HEK293T (cell line): Measurements from ENCODE around the gene NRP1.

Source experiments
- CTCF ChIA-PET: fragments of 350-600 bp; formaldehyde crosslinking; extraction: SDS; loops from one replicate; lab custom pipeline; 2021; ENCODE audit warnings: antibody characterized with exemption, inconsistent platforms; lab: Yijun Ruan, JAX
- POLR2A ChIA-PET: fragments of 350-600 bp; formaldehyde crosslinking; extraction: SDS; loops from one replicate; lab custom pipeline; 2020; ENCODE audit warnings: antibody characterized with exemption, inconsistent platforms; lab: Yijun Ruan, JAX
- DNase-seq: peaks from one replicate; pipeline ENCODE4 v3.0.0; 2012; ENCODE audit warnings: mixed read lengths; ENCODE audit errors: extremely low spot score
- ARNT ChIP-seq: fragments of 450-650 bp; IDR thresholded peaks from 2 replicates; pipeline ENCODE4 v1.6.1; 2017; ENCODE audit warnings: mild to moderate bottlenecking
- BHLHE40 ChIP-seq: fragments of 450-650 bp; IDR thresholded peaks from 2 replicates; pipeline ENCODE4 v1.6.1; 2016; ENCODE audit warnings: mild to moderate bottlenecking, moderate library complexity, borderline replicate concordance
- CTBP1 ChIP-seq: fragments of 450-650 bp; IDR thresholded peaks from 2 replicates; pipeline ENCODE4 v1.6.1; 2016; ENCODE audit warnings: borderline replicate concordance
- ELF4 ChIP-seq: fragments of 450-650 bp; IDR thresholded peaks from 2 replicates; pipeline ENCODE4 v1.6.1; 2017; ENCODE audit warnings: antibody characterized with exemption
- FOXA1 ChIP-seq: fragments of 450-650 bp; IDR thresholded peaks from 2 replicates; pipeline ENCODE4 v1.6.1; 2016; ENCODE audit warnings: mild to moderate bottlenecking
- FOXK2 ChIP-seq: fragments of 450-650 bp; IDR thresholded peaks from 2 replicates; pipeline ENCODE4 v1.6.1; 2016; ENCODE audit warnings: mild to moderate bottlenecking
- FOXM1 ChIP-seq: fragments of 450-650 bp; IDR thresholded peaks from 2 replicates; pipeline ENCODE4 v1.6.1; 2017; ENCODE audit warnings: mild to moderate bottlenecking, borderline replicate concordance
- HDGF ChIP-seq: fragments of 450-650 bp; IDR thresholded peaks from 2 replicates; pipeline ENCODE4 v1.6.1; 2017; ENCODE audit warnings: antibody characterized with exemption, borderline replicate concordance
- L3MBTL2 ChIP-seq: fragments of 450-650 bp; conservative IDR thresholded peaks from 2 replicates; pipeline ENCODE4 v1.6.1; 2016; ENCODE audit warnings: mild to moderate bottlenecking
- LEF1 ChIP-seq: fragments of 450-650 bp; IDR thresholded peaks from 2 replicates; pipeline ENCODE4 v1.6.1; 2017; ENCODE audit warnings: mild to moderate bottlenecking, borderline replicate concordance
- NFRKB ChIP-seq: fragments of 450-650 bp; IDR thresholded peaks from 2 replicates; pipeline ENCODE4 v1.6.1; 2016; ENCODE audit warnings: mild to moderate bottlenecking, moderate library complexity
- SP1 ChIP-seq: fragments of 450-650 bp; IDR thresholded peaks from 2 replicates; pipeline ENCODE4 v1.6.1; 2017
- SUZ12 ChIP-seq: fragments of 450-650 bp; IDR thresholded peaks from 2 replicates; pipeline ENCODE4 v1.6.1; 2016; ENCODE audit warnings: mild to moderate bottlenecking
- TARDBP ChIP-seq: fragments of 450-650 bp; IDR thresholded peaks from 2 replicates; pipeline ENCODE4 v1.6.1; 2016
- ZNF384 ChIP-seq: fragments of 450-650 bp; IDR thresholded peaks from 2 replicates; pipeline ENCODE4 v1.6.1; 2016
- TF ChIP-seq, protein P1 (sequence below): fragments of 450-650 bp; IDR thresholded peaks from 2 replicates; pipeline ENCODE4 v1.6.1; 2016

NRP1 gene

DNA sequence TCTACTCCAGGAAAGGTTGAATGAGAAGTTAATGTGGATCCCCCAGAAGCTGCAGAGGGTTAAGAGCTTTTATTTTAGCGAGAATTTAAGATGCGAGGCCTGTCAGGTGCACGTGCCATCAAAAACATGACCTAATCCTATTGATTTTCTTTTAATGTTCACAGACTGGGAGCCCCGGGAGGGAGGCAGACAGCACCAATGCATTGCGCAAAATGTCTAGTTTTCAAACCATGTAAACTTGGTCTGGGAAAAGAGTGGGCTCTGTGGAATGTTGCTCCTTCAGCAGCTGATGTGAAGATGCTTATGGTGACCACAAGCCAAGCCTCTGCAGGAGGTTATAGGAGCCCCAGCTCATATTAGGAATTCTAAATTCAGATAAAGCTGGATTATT, 204.5 kb downstream of the NRP1 start:
- TF ChIP-seq ZNF384 (no peak), FOXA1 (no peak), HDGF (no peak), SP1 (no peak), NFRKB (no peak), SUZ12 (no peak), TARDBP (no peak), LEF1 (no peak), FOXK2 (no peak), ELF4 (no peak), ARNT (no peak), CTBP1 (no peak), FOXM1 (no peak), L3MBTL2 (no peak), BHLHE40 (no peak)
- TF ChIP-seq, protein P1, sequence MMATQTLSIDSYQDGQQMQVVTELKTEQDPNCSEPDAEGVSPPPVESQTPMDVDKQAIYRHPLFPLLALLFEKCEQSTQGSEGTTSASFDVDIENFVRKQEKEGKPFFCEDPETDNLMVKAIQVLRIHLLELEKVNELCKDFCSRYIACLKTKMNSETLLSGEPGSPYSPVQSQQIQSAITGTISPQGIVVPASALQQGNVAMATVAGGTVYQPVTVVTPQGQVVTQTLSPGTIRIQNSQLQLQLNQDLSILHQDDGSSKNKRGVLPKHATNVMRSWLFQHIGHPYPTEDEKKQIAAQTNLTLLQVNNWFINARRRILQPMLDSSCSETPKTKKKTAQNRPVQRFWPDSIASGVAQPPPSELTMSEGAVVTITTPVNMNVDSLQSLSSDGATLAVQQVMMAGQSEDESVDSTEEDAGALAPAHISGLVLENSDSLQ, result no peak
- ChIA-PET CTCF (no interaction called here), POLR2A (interaction anchor here (1.2 kb wide), 1 partner anchor 9 kb away, joined by 3 read pairs; no protein-coding TSS in a partner anchor)
- no peak for DNase-seq

DNA sequence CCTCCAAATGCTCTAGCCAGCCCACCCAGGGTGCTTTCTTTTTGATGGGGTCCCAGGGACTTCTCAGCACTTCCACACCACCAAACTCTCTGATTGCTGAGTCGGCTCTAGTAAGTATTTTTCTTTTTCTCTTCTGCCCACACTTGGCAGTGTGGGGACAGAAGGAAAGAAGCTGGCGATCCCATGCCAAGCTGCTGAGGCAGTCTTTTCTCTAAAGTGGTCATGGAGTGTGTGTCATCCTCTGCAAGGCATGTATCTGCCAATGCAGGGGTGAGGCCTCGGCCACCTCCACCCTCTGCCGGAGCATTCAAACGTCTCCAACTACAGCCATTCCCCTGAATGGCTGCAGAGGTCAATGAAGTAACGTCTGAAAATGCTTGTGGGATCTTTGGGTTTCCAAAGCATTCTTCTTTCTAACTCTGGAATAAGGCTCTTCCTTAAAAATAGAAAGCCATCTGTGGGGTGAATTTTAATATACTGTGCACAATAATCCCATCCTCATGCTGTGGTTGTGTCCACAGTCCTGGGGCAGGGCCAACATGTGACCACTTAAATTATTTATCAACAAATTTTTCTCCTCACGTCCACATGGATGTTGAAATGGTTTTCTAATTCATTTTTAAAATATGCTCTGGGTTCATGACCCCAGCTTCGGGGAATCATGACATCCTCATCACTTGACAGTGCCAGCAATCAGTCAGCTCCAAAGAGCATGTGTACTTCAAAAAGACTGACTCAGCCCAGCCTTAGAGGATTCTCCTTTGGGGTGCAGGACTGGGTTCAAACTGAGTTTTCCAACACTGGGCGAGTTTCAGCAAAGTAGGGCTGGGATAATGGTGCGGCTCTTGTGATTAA, 205.1 kb downstream of the NRP1 start:
- CTCF ChIA-PET, result no interaction called here
- POLR2A ChIA-PET, result no interaction called here
- DNase-seq, result no peak
- TF ChIP-seq FOXM1, result no peak
- TF ChIP-seq LEF1, result no peak
- no peak for TF ChIP-seq BHLHE40
- no peak for TF ChIP-seq L3MBTL2
- no peak for TF ChIP-seq ZNF384
- TF ChIP-seq FOXA1, result no peak
- no peak for TF ChIP-seq TARDBP
- no peak for TF ChIP-seq ELF4
- no peak for TF ChIP-seq SP1
- TF ChIP-seq FOXK2, result no peak
- no peak for TF ChIP-seq CTBP1
- TF ChIP-seq HDGF, result no peak
- TF ChIP-seq, protein P1, result no peak
- TF ChIP-seq NFRKB, result no peak
- TF ChIP-seq SUZ12, result no peak

DNA sequence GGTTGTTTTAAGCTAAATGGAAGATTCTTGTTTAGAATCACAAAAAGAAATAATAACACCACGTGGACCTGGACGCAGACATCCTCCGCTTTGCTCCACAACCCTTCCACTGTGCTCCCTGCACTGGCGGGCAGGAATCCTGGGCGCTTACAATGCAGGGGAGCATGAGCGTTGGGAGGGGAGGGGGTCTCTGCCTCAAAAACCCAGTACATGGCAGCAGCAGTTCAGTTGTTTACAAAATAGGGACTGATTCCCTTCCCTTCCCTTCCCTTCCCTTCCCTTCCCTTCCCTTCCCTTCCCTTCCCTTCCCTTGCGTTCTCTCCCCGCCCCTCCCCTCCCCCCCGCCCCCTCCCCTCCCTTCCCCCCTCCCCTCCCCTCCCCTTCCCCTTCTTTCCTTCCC, 206.8 kb downstream of the NRP1 start:
- TF ChIP-seq HDGF (no peak), ELF4 (no peak), NFRKB (no peak), L3MBTL2 (no peak), CTBP1 (no peak), FOXA1 (no peak), FOXM1 (no peak), ZNF384 (no peak), SP1 (no peak), ARNT (no peak), SUZ12 (no peak), FOXK2 (no peak), LEF1 (no peak), BHLHE40 (no peak), TARDBP (no peak)
- TF ChIP-seq, protein P1, result no peak
- DNase-seq, result no peak
- ChIA-PET POLR2A (no interaction called here), CTCF (interaction anchor here (2.3 kb wide), 1 partner anchor 12 kb away, joined by 11 read pairs; no protein-coding TSS in a partner anchor)
